ENCODE results near the gene USP3.

USP3 gene

GRCh38 chr15:63504247-63504978 is at the start of gene USP3:
Gene USP3, plus strand, starts transcription at chr15:63504593. Its CDS starts 147 bp downstream, at chr15:63504740.
- no peak for TF ChIP-seq EZH2 (IDR thresholded peaks at IDR 0.05; ENCODE audit: borderline replicate concordance, low read depth, low read length, severe bottlenecking)
- TF ChIP-seq CTCF (IDR thresholded peaks at IDR 0.05; ENCODE audit: borderline replicate concordance, extremely low read depth, low read length, poor library complexity, severe bottlenecking): peak; percentile 23
- Histone ChIP-seq H3K4me1 (ENCODE audit: insufficient read depth, low read length) (peaks cover 36% of the 10 kb centered on the region), H3K4me3 (ENCODE audit: low read depth in 1 of 2, low read length in 2 of 2) (peak within 1 kb of the TSS; percentile 76 to 97), H3K27me3 (ENCODE audit: insufficient read depth, low read length, poor library complexity) (no peaks in the 10 kb centered on the region), H3K27ac (ENCODE audit: low read length) (peak within 1 kb of the TSS; percentile 75), H2AFZ (ENCODE audit: low read depth, low read length) (peak within 1 kb of the TSS; percentile 73), H3K79me2 (ENCODE audit: insufficient read depth, low read length) (peaks cover 49% of the 10 kb centered on the region), H3K9me3 (ENCODE audit: insufficient read depth, low read length, severe bottlenecking) (no peaks in the 10 kb centered on the region), H3K4me2 (ENCODE audit: insufficient read depth, low read length) (peak within 1 kb of the TSS; percentile 90), H4K20me1 (ENCODE audit: insufficient read depth, low read length) (peaks cover 30% of the 10 kb centered on the region; the same call in 1 of the 2 replicates), H3K36me3 (ENCODE audit: insufficient read depth, low read length) (no peaks in the 10 kb centered on the region), H3K9ac (ENCODE audit: low read depth, low read length) (peak within 1 kb of the TSS; percentile 91)
- DNase-seq (peak; percentile 90), ATAC-seq (ENCODE audit: insufficient read depth, low read depth) (peak; percentile 76)

- Histone ChIP-seq H3K9ac (ENCODE audit: low read depth, low read length) (no peak overlapping the region), H3K79me2 (ENCODE audit: insufficient read depth, low read length) (no peaks in the 10 kb centered on the region), H3K27me3 (ENCODE audit: insufficient read depth, low read length, poor library complexity) (no peaks in the 10 kb centered on the region), H3K4me1 (ENCODE audit: insufficient read depth, low read length) (no peaks in the 10 kb centered on the region), H3K4me3 (ENCODE audit: low read depth in 1 of 2, low read length in 2 of 2) (no peak overlapping the region), H2AFZ (ENCODE audit: low read depth, low read length) (no peak overlapping the region), H4K20me1 (ENCODE audit: insufficient read depth, low read length) (no peaks in the 10 kb centered on the region), H3K27ac (ENCODE audit: low read length) (no peak overlapping the region), H3K4me2 (ENCODE audit: insufficient read depth, low read length) (no peak overlapping the region), H3K36me3 (ENCODE audit: insufficient read depth, low read length) (no peaks in the 10 kb centered on the region), H3K9me3 (ENCODE audit: insufficient read depth, low read length, severe bottlenecking) (no peaks in the 10 kb centered on the region)
- TF ChIP-seq EZH2 (IDR thresholded peaks at IDR 0.05; ENCODE audit: borderline replicate concordance, low read depth, low read length, severe bottlenecking) (no peak), CTCF (IDR thresholded peaks at IDR 0.05; ENCODE audit: borderline replicate concordance, extremely low read depth, low read length, poor library complexity, severe bottlenecking) (no peak)
- no peak for ATAC-seq (ENCODE audit: insufficient read depth, low read depth)
- DNase-seq: no peak
Observed at GRCh38 chr15:63456258-63456657, 48.1 kb upstream of the USP3 start.

- Histone ChIP-seq H3K4me2 (ENCODE audit: insufficient read depth, low read length) (no peak overlapping the region), H3K9me3 (ENCODE audit: insufficient read depth, low read length, severe bottlenecking) (no peaks in the 10 kb centered on the region), H3K9ac (ENCODE audit: low read depth, low read length) (no peak overlapping the region), H4K20me1 (ENCODE audit: insufficient read depth, low read length) (no peaks in the 10 kb centered on the region), H3K4me3 (ENCODE audit: low read depth in 1 of 2, low read length in 2 of 2) (no peak overlapping the region), H2AFZ (ENCODE audit: low read depth, low read length) (no peak overlapping the region), H3K79me2 (ENCODE audit: insufficient read depth, low read length) (no peaks in the 10 kb centered on the region), H3K27ac (ENCODE audit: low read length) (no peak overlapping the region), H3K36me3 (ENCODE audit: insufficient read depth, low read length) (no peaks in the 10 kb centered on the region), H3K27me3 (ENCODE audit: insufficient read depth, low read length, poor library complexity) (no peaks in the 10 kb centered on the region), H3K4me1 (ENCODE audit: insufficient read depth, low read length) (no peaks in the 10 kb centered on the region)
- TF ChIP-seq CTCF (IDR thresholded peaks at IDR 0.05; ENCODE audit: borderline replicate concordance, extremely low read depth, low read length, poor library complexity, severe bottlenecking) (no peak), EZH2 (IDR thresholded peaks at IDR 0.05; ENCODE audit: borderline replicate concordance, low read depth, low read length, severe bottlenecking) (no peak)
- ATAC-seq (ENCODE audit: insufficient read depth, low read depth) (no peak), DNase-seq (no peak)
Observed at GRCh38 chr15:63457379-63457778, 47.0 kb upstream of the USP3 start.

Measured in DND-41 (cell line).